HL-60 (cell line): ENCODE data around the gene TBC1D9.

Source experiments
- DNase-seq, 2 experiments: peaks; one replicate each; pipeline ENCODE4 v3.0.0-alpha.2; 2010 to 2020; ENCODE audit warnings: low read depth in 1 of 2, low spot score in 1 of 2
- H3K27ac ChIP-seq: fragments of 250-450 bp; sonication (Bioruptor Pico); replicated peaks from 2 replicates; pipeline ENCODE4 v1.5.1; 2020; ENCODE audit warnings: mild to moderate bottlenecking, moderate library complexity
- H3K27me3 ChIP-seq: fragments of 250-450 bp; sonication (Bioruptor Pico); 2 replicates; pipeline ENCODE4 v1.5.1; 2021; ENCODE audit warnings: mild to moderate bottlenecking, moderate library complexity; ENCODE audit not compliant: insufficient read depth, poor library complexity, severe bottlenecking
- H3K4me3 ChIP-seq: replicated peaks from 2 replicates; pipeline ENCODE4 v1.5.1; 2011; ENCODE audit warnings: mild to moderate bottlenecking, control low read depth, low read length; ENCODE audit not compliant: insufficient read depth
- CTCF ChIP-seq: IDR thresholded peaks from one replicate; pipeline ENCODE4 v1.5.1; 2011; ENCODE audit warnings: low read length, control low read depth, inconsistent platforms; ENCODE audit not compliant: insufficient read depth
- GABPA ChIP-seq: IDR thresholded peaks from 2 replicates; pipeline ENCODE4 v1.6.1; 2012; ENCODE audit warnings: low read depth
- POLR2AphosphoS5 ChIP-seq: IDR thresholded peaks from 2 replicates; pipeline ENCODE4 v1.6.1; 2012; ENCODE audit warnings: low read depth
- REST ChIP-seq: IDR thresholded peaks from 2 replicates; pipeline ENCODE4 v1.6.1; 2012; ENCODE audit warnings: low read depth; ENCODE audit not compliant: insufficient replicate concordance
- SPI1 ChIP-seq: IDR thresholded peaks from 2 replicates; pipeline ENCODE4 v1.6.1; 2012; ENCODE audit warnings: low read depth, mild to moderate bottlenecking, borderline replicate concordance

The TBC1D9 gene

GRCh38 chr4:140641789-140642439 is 114.3 kb downstream of the TBC1D9 start:
- H3K27ac ChIP-seq, result no peak overlapping the region
- no peak for DNase-seq
- no peak overlapping the region for H3K4me3 ChIP-seq
- peaks cover 9% of the 10 kb centered on the region for H3K27me3 ChIP-seq
- no peak for TF ChIP-seq GABPA
- no peak for TF ChIP-seq POLR2AphosphoS5
- TF ChIP-seq CTCF, result no peak
- no peak for TF ChIP-seq SPI1
- no peak for TF ChIP-seq REST

- peaks cover 5% of the 10 kb centered on the region for H3K27me3 ChIP-seq
- no peak overlapping the region for H3K27ac ChIP-seq
- no peak for DNase-seq
- no peak for TF ChIP-seq POLR2AphosphoS5
- TF ChIP-seq GABPA, result no peak
- TF ChIP-seq CTCF, result no peak
- TF ChIP-seq REST, result no peak
- TF ChIP-seq SPI1, result no peak
- no peak overlapping the region for H3K4me3 ChIP-seq
These were observed 115.1 kb downstream of the TBC1D9 start for GRCh38 chr4:140641105-140641555.

GRCh38 chr4:140640150-140640748 is 115.9 kb downstream of the TBC1D9 start:
- TF ChIP-seq REST (no peak), GABPA (no peak), CTCF (no peak), SPI1 (no peak), POLR2AphosphoS5 (no peak)
- H3K27ac ChIP-seq, result no peak overlapping the region

More at GRCh38 chr4:140640150-140640748, 115.9 kb downstream of the TBC1D9 start:
- H3K4me3 ChIP-seq, result no peak overlapping the region
- H3K27me3 ChIP-seq, result peaks cover 5% of the 10 kb centered on the region
- no peak for DNase-seq
